ENCODE results near the gene PTGER4.

The PTGER4 gene

GRCh38 chr5:40679148-40679912 is 385 bp upstream of the PTGER4 start:
- peak overlapping the region; percentile 38 for H3K23ac ChIP-seq (ENCODE audit: low read depth, low read length, poor library complexity)
- H2BK120ac ChIP-seq (ENCODE audit: low read depth, low read length), result no peak overlapping the region
- H2AK5ac ChIP-seq (ENCODE audit: low read depth, low read length), result no peak overlapping the region
- peak overlapping the region; percentile 26 for H4K8ac ChIP-seq (ENCODE audit: low read depth, low read length)
- H3K79me1 ChIP-seq (ENCODE audit: low read depth, low read length), result no peaks in the 10 kb centered on the region
- H3K27ac ChIP-seq (replicated peaks; ENCODE audit: low read length), result no peak overlapping the region
- WGBS, 2 donors (ENCODE audit: extremely low coverage in 2 of 2, insufficient read length in 2 of 2, insufficient replicate concordance in 1 of 2), result no CpG with 5 or more reads among the region's 60 CpGs
- peaks cover 23 to 85% (median 31%) of the 10 kb centered on the region in 3 experiments for H3K27me3 ChIP-seq (ENCODE audit: control insufficient read depth in 3 of 3, insufficient read depth in 3 of 3, low read depth in 1 of 3, low read length in 3 of 3)
- H4K91ac ChIP-seq (ENCODE audit: low read depth, low read length, poor library complexity), result no peak overlapping the region
- no peak overlapping the region for H2BK15ac ChIP-seq (ENCODE audit: low read length)
- H3K4me2 ChIP-seq (ENCODE audit: insufficient read depth, low read length, poor library complexity, severe bottlenecking), result peak overlapping the region; percentile 100
- H3K4ac ChIP-seq (ENCODE audit: low read length), result no peak overlapping the region
- peak overlapping the region; percentile 57 to 90 for H3K4me3 ChIP-seq (ENCODE audit: low read length in 2 of 2)
- peak overlapping the region; percentile 54 for H3K9ac ChIP-seq (ENCODE audit: low read depth, low read length, poor library complexity)
- DNase-seq (ENCODE audit: low spot score), result peak; percentile 77
- no peak overlapping the region for H3K14ac ChIP-seq (ENCODE audit: low read length)
- H2AFZ ChIP-seq (ENCODE audit: low read length), result peak overlapping the region; percentile 98
- H3K36me3 ChIP-seq (replicated peaks in 1 of 2; ENCODE audit: control insufficient read depth in 2 of 2, insufficient read depth in 2 of 2, low read length in 2 of 2), result no peaks in the 10 kb centered on the region
- H2BK5ac ChIP-seq (ENCODE audit: low read length), result no peak overlapping the region
- H3K9me3 ChIP-seq (replicated peaks in 1 of 2; ENCODE audit: control insufficient read depth in 2 of 2, insufficient read depth in 1 of 2, low read depth in 1 of 2, low read length in 2 of 2), result peaks cover 4 to 9% of the 10 kb centered on the region in 2 donors
- H3K4me1 ChIP-seq (ENCODE audit: control insufficient read depth in 2 of 2, insufficient read depth in 1 of 2, low read depth in 1 of 2, low read length in 2 of 2), result peaks cover 3 to 13% of the 10 kb centered on the region in 2 donors
- H2BK12ac ChIP-seq (ENCODE audit: low read length), result no peak overlapping the region
- H3K18ac ChIP-seq (ENCODE audit: low read length), result peak overlapping the region; percentile 86

DNA sequence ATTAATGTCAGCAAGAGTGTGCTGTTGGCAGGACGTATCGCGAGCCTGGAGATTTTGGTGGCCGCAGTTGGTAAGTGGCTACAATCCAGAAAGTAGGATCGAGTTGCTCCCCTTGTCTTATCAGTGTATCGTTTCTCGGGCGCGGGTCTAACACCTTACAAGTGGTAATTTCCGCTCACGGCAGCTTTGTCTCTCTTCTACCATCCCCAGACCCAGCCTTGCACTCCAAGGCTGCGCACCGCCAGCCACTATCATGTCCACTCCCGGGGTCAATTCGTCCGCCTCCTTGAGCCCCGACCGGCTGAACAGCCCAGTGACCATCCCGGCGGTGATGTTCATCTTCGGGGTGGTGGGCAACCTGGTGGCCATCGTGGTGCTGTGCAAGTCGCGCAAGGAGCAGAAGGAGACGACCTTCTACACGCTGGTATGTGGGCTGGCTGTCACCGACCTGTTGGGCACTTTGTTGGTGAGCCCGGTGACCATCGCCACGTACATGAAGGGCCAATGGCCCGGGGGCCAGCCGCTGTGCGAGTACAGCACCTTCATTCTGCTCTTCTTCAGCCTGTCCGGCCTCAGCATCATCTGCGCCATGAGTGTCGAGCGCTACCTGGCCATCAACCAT is 1.1 kb downstream of the PTGER4 start:
- Histone ChIP-seq H3K23ac (ENCODE audit: low read depth, low read length, poor library complexity) (peak overlapping the region; percentile 95), H3K4ac (ENCODE audit: low read length) (no peak overlapping the region), H3K79me1 (ENCODE audit: low read depth, low read length) (no peaks in the 10 kb centered on the region), H2AK5ac (ENCODE audit: low read depth, low read length) (no peak overlapping the region), H2AFZ (ENCODE audit: low read length) (peak overlapping the region; percentile 48), H4K8ac (ENCODE audit: low read depth, low read length) (peak overlapping the region; percentile 48), H3K27me3 (ENCODE audit: control insufficient read depth in 3 of 3, insufficient read depth in 3 of 3, low read depth in 1 of 3, low read length in 3 of 3) (peaks cover 23 to 80% (median 31%) of the 10 kb centered on the region in 3 experiments), H3K27ac (replicated peaks; ENCODE audit: low read length) (no peak overlapping the region), H3K9me3 (replicated peaks in 1 of 2; ENCODE audit: control insufficient read depth in 2 of 2, insufficient read depth in 1 of 2, low read depth in 1 of 2, low read length in 2 of 2) (peaks cover 4 to 9% of the 10 kb centered on the region in 2 donors), H3K4me3 (ENCODE audit: low read length in 2 of 2) (peak overlapping the region in 1 of 2 donors; percentile 76), H3K14ac (ENCODE audit: low read length) (no peak overlapping the region), H3K18ac (ENCODE audit: low read length) (peak overlapping the region; percentile 65), H2BK120ac (ENCODE audit: low read depth, low read length) (no peak overlapping the region), H3K4me1 (ENCODE audit: control insufficient read depth in 2 of 2, insufficient read depth in 1 of 2, low read depth in 1 of 2, low read length in 2 of 2) (peaks cover 3 to 13% of the 10 kb centered on the region in 2 donors), H3K4me2 (ENCODE audit: insufficient read depth, low read length, poor library complexity, severe bottlenecking) (peak overlapping the region; percentile 78), H3K9ac (ENCODE audit: low read depth, low read length, poor library complexity) (peak overlapping the region; percentile 84), H2BK15ac (ENCODE audit: low read length) (no peak overlapping the region), H2BK5ac (ENCODE audit: low read length) (peak overlapping the region; percentile 29), H2BK12ac (ENCODE audit: low read length) (peak overlapping the region; percentile 58), H3K36me3 (replicated peaks in 1 of 2; ENCODE audit: control insufficient read depth in 2 of 2, insufficient read depth in 2 of 2, low read length in 2 of 2) (no peaks in the 10 kb centered on the region), H4K91ac (ENCODE audit: low read depth, low read length, poor library complexity) (no peak overlapping the region)
- no CpG with 5 or more reads among the region's 37 CpGs for WGBS, 2 donors (ENCODE audit: extremely low coverage in 2 of 2, insufficient read length in 2 of 2, insufficient replicate concordance in 1 of 2)
- DNase-seq (ENCODE audit: low spot score), result no peak

GRCh38 chr5:40681363-40682153 is 1.8 kb downstream of the PTGER4 start:
- peaks cover 23 to 83% (median 31%) of the 10 kb centered on the region in 3 experiments for H3K27me3 ChIP-seq (ENCODE audit: control insufficient read depth in 3 of 3, insufficient read depth in 3 of 3, low read depth in 1 of 3, low read length in 3 of 3)
- H2AK5ac ChIP-seq (ENCODE audit: low read depth, low read length), result no peak overlapping the region
- peak overlapping the region; percentile 48 for H2AFZ ChIP-seq (ENCODE audit: low read length)
- H3K18ac ChIP-seq (ENCODE audit: low read length), result peak overlapping the region; percentile 65
- H3K4me3 ChIP-seq (ENCODE audit: low read length in 2 of 2), result peak overlapping the region in 1 of 2 donors; percentile 76
- H3K23ac ChIP-seq (ENCODE audit: low read depth, low read length, poor library complexity), result peak overlapping the region; percentile 95
- peak overlapping the region; percentile 78 for H3K4me2 ChIP-seq (ENCODE audit: insufficient read depth, low read length, poor library complexity, severe bottlenecking)
- no peak overlapping the region for H2BK120ac ChIP-seq (ENCODE audit: low read depth, low read length)
- peaks cover 3 to 13% of the 10 kb centered on the region in 2 donors for H3K4me1 ChIP-seq (ENCODE audit: control insufficient read depth in 2 of 2, insufficient read depth in 1 of 2, low read depth in 1 of 2, low read length in 2 of 2)
- peak overlapping the region; percentile 29 for H2BK5ac ChIP-seq (ENCODE audit: low read length)
- H3K9me3 ChIP-seq (replicated peaks in 1 of 2; ENCODE audit: control insufficient read depth in 2 of 2, insufficient read depth in 1 of 2, low read depth in 1 of 2, low read length in 2 of 2), result peaks cover 4 to 9% of the 10 kb centered on the region in 2 donors
- no peak for DNase-seq (ENCODE audit: low spot score)
- H4K8ac ChIP-seq (ENCODE audit: low read depth, low read length), result peak overlapping the region; percentile 48
- peak overlapping the region; percentile 58 for H2BK12ac ChIP-seq (ENCODE audit: low read length)
- no peak overlapping the region for H3K27ac ChIP-seq (replicated peaks; ENCODE audit: low read length)
- no peak overlapping the region for H4K91ac ChIP-seq (ENCODE audit: low read depth, low read length, poor library complexity)
- no peaks in the 10 kb centered on the region for H3K79me1 ChIP-seq (ENCODE audit: low read depth, low read length)
- peak overlapping the region; percentile 67 for H2BK15ac ChIP-seq (ENCODE audit: low read length)
- H3K36me3 ChIP-seq (replicated peaks in 1 of 2; ENCODE audit: control insufficient read depth in 2 of 2, insufficient read depth in 2 of 2, low read length in 2 of 2), result no peaks in the 10 kb centered on the region
- WGBS, 2 donors (ENCODE audit: extremely low coverage in 2 of 2, insufficient read length in 2 of 2, insufficient replicate concordance in 1 of 2), result no CpG with 5 or more reads among the region's 67 CpGs
- H3K4ac ChIP-seq (ENCODE audit: low read length), result no peak overlapping the region
- no peak overlapping the region for H3K14ac ChIP-seq (ENCODE audit: low read length)
- peak overlapping the region; percentile 84 for H3K9ac ChIP-seq (ENCODE audit: low read depth, low read length, poor library complexity)
